Uterus (tissue), 4 donors: ENCODE measurements around the gene FAM9C. TPM values are rescaled to one million over a fixed set of nuclear protein-coding genes. Genes with fewer than 3 reads are reported as not detected.
"Not testable (repeated sequence)": the region's sequence is repeated elsewhere in the genome, so short reads cannot be mapped to it uniquely, and the experiment has no call there.

ENCODE experiments used
- DNase-seq, 2 donors: peaks; one replicate each; pipeline ENCODE4 v3.0.0-alpha.2; 2019 to 2020
- H3K27ac ChIP-seq, 2 donors: fragments of 200-600 bp; sonication (generic); 1 replicate in 1 of 2; 2 replicates in 1 of 2; pipeline ENCODE4 v1.5.1; 2016 to 2018
- H3K27me3 ChIP-seq, 2 donors: fragments of 200-600 bp; sonication (generic); one replicate each; pipeline ENCODE4 v1.5.1; 2018 to 2019; ENCODE audit warnings: control low read depth in 1 of 2
- H3K36me3 ChIP-seq, 2 donors: fragments of 200-600 bp; sonication (generic); one replicate each; pipeline ENCODE4 v1.5.1; 2019; ENCODE audit warnings: control low read depth in 1 of 2
- H3K4me1 ChIP-seq, 2 donors: fragments of 200-600 bp; sonication (generic); one replicate each; pipeline ENCODE4 v1.5.1; 2018 to 2019; ENCODE audit warnings: control low read depth in 1 of 2
- H3K4me3 ChIP-seq, 2 donors: fragments of 200-600 bp; sonication (generic); 1 replicate in 1 of 2; 2 replicates in 1 of 2; pipeline ENCODE4 v1.5.1; 2018 to 2019; ENCODE audit warnings: mild to moderate bottlenecking in 1 of 2
- H3K9me3 ChIP-seq, 2 donors: fragments of 200-600 bp; sonication (generic); one replicate each; pipeline ENCODE4 v1.5.1; 2019; ENCODE audit warnings: control low read depth in 1 of 2
- POLR2A ChIP-seq, 2 donors: fragments of 450-650 bp; IDR thresholded peaks; one replicate each; pipeline ENCODE4 v1.6.1; 2016; ENCODE audit warnings: antibody characterized with exemption in 2 of 2, mild to moderate bottlenecking in 1 of 2, moderate library complexity in 1 of 2
- intact Hi-C: fragments of 100-400 bp; cut with DNase I; formaldehyde crosslinking; loops from one replicate; pipeline ENCODE4 v1.15.1; 2023; ENCODE audit warnings: low total_unique reads
- total RNA-seq, 4 donors: library from RNA; depleted of rRNA in 3 of 4; stranded (reverse); fragments of >200 nt in 3 of 4; gene quantifications; one replicate each; pipeline versions ENCODE4 v1.1.0 to v1.2.4, GENCODE V29; 2014 to 2023
- TF ChIP-seq, protein P1 (sequence below), 4 experiments: fragments of 200-600 bp in 2 of 4; fragments of 450-650 bp in 2 of 4; sonication (generic) in 2 of 4; IDR thresholded peaks; one replicate each; pipeline ENCODE4 v1.5.1; 2016 to 2019; ENCODE audit warnings: antibody characterized with exemption in 4 of 4, mild to moderate bottlenecking in 2 of 4, moderate library complexity in 1 of 4
- donor health status: DM: yes; HTN: yes; CAD: no.

The FAM9C gene
- total RNA-seq, 4 donors from 2014 or later = 0.07 TPM; not detected in 3

DNA sequence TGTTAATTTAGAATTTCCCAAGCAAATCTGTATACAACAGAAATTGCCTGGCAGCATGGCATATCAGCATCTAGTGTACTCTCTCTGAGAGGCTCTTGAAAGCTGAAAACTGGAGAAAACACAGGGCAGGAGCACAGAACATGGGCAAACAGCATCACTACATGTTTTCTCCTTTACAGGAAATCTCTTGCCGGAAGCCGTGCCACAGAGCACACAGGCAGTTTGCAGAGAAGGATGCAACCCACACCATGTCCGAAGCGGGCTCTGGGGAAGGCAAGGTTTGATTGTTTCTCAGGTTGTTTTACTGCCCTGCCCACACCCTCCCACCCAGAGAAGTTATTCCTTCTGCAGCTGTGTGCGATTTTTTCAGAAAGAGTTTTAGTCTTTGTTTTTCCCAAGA is 41.1 kb upstream of the FAM9C start:
- H3K4me3 ChIP-seq = no peak overlapping the region
- H3K27me3 ChIP-seq = no peaks in the 10 kb centered on the region
- H3K4me1 ChIP-seq = no peaks in the 10 kb centered on the region
- H3K36me3 ChIP-seq = no peaks in the 10 kb centered on the region
- no peaks in the 10 kb centered on the region for H3K9me3 ChIP-seq
- intact Hi-C loops = no loop called here
- no peak overlapping the region for H3K27ac ChIP-seq
- no peak for DNase-seq
- TF ChIP-seq POLR2A (IDR thresholded peaks at IDR 0.05) = no peak
- TF ChIP-seq, protein P1, sequence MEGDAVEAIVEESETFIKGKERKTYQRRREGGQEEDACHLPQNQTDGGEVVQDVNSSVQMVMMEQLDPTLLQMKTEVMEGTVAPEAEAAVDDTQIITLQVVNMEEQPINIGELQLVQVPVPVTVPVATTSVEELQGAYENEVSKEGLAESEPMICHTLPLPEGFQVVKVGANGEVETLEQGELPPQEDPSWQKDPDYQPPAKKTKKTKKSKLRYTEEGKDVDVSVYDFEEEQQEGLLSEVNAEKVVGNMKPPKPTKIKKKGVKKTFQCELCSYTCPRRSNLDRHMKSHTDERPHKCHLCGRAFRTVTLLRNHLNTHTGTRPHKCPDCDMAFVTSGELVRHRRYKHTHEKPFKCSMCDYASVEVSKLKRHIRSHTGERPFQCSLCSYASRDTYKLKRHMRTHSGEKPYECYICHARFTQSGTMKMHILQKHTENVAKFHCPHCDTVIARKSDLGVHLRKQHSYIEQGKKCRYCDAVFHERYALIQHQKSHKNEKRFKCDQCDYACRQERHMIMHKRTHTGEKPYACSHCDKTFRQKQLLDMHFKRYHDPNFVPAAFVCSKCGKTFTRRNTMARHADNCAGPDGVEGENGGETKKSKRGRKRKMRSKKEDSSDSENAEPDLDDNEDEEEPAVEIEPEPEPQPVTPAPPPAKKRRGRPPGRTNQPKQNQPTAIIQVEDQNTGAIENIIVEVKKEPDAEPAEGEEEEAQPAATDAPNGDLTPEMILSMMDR (IDR thresholded peaks at IDR 0.05) = no peak

DNA sequence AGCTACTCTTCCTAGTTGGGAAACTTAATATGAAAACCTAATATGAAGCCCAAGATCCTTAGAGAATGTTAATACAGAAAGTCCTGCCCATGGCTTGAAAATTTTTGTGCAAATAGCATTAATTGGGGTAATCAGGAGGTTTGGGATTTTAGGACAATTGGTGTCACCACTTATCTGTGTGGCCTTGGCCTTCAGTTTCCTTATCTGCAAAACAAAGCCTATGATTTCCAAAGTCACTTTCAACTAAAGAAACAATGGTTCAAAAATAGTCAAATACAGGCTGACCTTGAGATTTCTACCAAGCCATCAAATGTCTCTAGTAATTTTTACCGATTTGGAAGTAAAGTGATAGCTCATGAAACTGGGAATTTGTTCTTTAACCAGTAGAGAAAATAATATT is 40.2 kb upstream of the FAM9C start:
- no peaks in the 10 kb centered on the region for H3K27me3 ChIP-seq
- no peak overlapping the region for H3K4me3 ChIP-seq
- H3K4me1 ChIP-seq = no peaks in the 10 kb centered on the region
- no peak for DNase-seq
- H3K9me3 ChIP-seq = no peaks in the 10 kb centered on the region
- H3K27ac ChIP-seq = no peak overlapping the region
- intact Hi-C loops = no loop called here
- H3K36me3 ChIP-seq = no peaks in the 10 kb centered on the region
- no peak for TF ChIP-seq POLR2A (IDR thresholded peaks at IDR 0.05)
- TF ChIP-seq, protein P1 (IDR thresholded peaks at IDR 0.05) = no peak

DNA sequence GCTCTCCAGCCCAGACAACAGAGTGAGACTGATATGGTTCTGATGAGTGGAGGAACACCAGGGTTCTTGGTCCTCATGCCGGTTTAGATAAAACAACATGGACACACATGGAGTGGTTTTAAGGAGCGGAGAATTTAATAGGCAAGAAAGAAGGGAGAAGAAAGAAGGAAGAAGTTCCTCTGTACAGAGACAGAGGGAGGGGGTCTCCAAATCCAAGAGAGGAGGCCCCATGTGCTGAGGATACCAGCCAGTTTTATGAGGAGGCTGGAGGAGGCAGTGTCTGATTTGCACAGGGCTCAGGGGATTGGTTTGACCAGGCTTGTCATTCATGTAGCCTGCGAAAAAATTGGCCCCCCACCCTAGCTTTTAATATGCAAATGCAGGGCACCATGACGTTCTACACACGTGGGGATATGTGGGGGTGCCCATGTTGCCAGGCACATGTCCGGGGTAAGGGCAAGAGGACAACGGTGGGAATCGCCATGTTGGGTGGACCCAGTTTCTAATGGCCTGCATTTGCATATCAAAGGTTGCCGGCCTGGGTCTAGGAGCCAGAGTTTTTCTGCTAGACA is 39.4 kb upstream of the FAM9C start:
- intact Hi-C loops = not testable (repeated sequence)

DNA sequence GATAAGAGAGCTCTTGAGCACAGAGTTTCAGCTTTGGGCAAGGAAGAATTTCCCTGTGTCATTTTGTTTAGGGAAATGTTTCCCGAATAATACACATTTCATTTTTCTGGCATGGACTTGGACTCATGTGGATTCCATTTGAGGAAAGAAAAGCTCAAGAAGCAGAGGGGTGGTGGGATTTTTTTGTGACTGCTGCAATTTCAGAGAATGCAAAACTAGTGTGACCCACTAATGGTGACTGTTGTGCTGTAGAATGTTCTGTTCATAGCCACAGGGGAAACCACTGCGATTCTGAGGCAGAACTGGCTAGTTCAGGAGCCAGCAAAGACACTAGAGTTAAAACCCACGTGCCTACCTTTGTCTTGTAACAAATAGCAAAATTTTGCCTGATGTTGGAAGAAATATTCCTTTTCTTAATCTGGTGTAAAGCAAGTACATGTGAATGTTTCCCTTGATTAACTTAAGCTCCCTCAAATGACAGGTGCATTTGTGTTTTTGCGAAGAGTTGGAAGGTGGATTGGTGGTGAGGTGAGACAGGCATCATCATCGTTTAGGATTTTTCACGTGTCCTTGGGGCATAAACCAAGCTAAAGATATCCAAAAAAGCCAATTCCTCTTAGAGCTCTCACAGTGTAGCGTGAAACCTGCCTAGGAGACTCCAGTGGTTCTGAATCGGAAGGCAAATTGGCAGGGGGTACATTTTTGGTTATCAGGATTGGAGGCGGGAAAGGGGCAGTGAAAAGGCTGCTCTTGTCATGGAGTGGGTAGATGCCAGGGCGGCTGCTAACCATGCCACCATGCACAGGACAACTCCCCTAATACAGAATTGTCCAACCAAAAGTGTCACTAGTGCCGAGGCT is 38.0 kb upstream of the FAM9C start:
- no peaks in the 10 kb centered on the region for H3K9me3 ChIP-seq
- H3K36me3 ChIP-seq = no peaks in the 10 kb centered on the region
- no peak for TF ChIP-seq POLR2A (IDR thresholded peaks at IDR 0.05)
- TF ChIP-seq, protein P1 (IDR thresholded peaks at IDR 0.05) = no peak
- H3K27ac ChIP-seq = peak overlapping the region in 1 of 2 donors; percentile 34
- no peak overlapping the region for H3K4me3 ChIP-seq
- H3K27me3 ChIP-seq = no peaks in the 10 kb centered on the region
- intact Hi-C loops = no loop called here
- H3K4me1 ChIP-seq = no peaks in the 10 kb centered on the region
- no peak for DNase-seq

More for the DNA sequence above, 39.4 kb upstream of the FAM9C start:
- H3K27ac ChIP-seq, H3K9me3 ChIP-seq, H3K4me1 ChIP-seq, H3K27me3 ChIP-seq, H3K4me3 ChIP-seq, DNase-seq, H3K36me3 ChIP-seq: not testable (repeated sequence)

DNA sequence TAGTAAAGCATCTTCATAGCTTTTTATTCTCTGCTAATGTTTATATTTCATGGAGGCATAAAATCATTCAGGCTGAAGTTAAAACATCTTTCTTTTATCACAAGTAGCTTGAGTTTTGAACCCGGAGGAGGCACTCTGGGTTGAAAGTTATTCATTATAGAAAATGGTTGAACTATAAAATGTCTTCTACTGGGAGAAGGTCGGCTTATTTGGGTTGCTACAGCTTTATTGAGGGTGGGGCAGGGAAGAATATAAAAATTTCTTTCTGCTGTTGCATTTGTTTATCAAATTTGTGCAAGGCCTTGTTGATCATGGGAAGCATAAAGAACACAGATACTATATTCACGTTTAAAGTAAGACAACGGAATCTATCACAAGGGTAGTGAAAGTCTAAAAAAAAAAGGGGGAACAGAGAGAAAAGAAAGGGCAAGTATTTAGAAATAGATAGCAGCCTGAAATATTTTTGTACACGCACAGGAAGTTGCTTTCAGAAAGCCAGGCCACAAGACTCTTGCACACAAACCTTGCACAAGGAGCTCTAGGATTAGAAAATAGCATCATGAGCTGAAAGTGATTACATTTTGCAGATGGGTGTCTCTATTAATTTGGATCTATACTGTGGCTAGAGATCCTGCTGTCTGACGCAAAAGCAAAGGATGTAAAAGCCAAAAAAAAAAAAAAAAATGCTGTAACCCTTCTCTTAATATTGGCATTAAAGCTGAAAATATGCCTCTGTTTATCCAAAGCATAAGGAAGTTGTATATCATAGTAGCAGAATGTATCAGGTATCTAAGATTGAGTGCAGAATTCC is 37.2 kb upstream of the FAM9C start:
- Histone ChIP-seq H3K4me3 (no peak overlapping the region), H3K9me3 (no peaks in the 10 kb centered on the region), H3K36me3 (no peaks in the 10 kb centered on the region), H3K4me1 (no peaks in the 10 kb centered on the region), H3K27me3 (no peaks in the 10 kb centered on the region), H3K27ac (peak overlapping the region; percentile 33 to 34)
- no peak for DNase-seq
- no peak for TF ChIP-seq POLR2A (IDR thresholded peaks at IDR 0.05)
- TF ChIP-seq, protein P1 (IDR thresholded peaks at IDR 0.05) = no peak
- intact Hi-C loops = no loop called here
